Activated CD8-positive, alpha-beta memory T cell treated with anti-CD3 and anti-CD28 coated beads, Interleukin-2, amount 50 U/mL, for 1 hour (primary cell): ENCODE results near the gene LGR6.
"Not testable (repeated sequence)": the region's sequence is repeated elsewhere in the genome, so short reads cannot be mapped to it uniquely, and the experiment has no call there.

Experiments used
- DNase-seq: peaks from one replicate; pipeline ENCODE4 v3.0.0-alpha.2; 2020; ENCODE audit errors: extremely low read depth

The LGR6 gene, protein sequence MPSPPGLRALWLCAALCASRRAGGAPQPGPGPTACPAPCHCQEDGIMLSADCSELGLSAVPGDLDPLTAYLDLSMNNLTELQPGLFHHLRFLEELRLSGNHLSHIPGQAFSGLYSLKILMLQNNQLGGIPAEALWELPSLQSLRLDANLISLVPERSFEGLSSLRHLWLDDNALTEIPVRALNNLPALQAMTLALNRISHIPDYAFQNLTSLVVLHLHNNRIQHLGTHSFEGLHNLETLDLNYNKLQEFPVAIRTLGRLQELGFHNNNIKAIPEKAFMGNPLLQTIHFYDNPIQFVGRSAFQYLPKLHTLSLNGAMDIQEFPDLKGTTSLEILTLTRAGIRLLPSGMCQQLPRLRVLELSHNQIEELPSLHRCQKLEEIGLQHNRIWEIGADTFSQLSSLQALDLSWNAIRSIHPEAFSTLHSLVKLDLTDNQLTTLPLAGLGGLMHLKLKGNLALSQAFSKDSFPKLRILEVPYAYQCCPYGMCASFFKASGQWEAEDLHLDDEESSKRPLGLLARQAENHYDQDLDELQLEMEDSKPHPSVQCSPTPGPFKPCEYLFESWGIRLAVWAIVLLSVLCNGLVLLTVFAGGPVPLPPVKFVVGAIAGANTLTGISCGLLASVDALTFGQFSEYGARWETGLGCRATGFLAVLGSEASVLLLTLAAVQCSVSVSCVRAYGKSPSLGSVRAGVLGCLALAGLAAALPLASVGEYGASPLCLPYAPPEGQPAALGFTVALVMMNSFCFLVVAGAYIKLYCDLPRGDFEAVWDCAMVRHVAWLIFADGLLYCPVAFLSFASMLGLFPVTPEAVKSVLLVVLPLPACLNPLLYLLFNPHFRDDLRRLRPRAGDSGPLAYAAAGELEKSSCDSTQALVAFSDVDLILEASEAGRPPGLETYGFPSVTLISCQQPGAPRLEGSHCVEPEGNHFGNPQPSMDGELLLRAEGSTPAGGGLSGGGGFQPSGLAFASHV

GRCh38 chr1:202193614-202194327 is at the start of gene LGR6:
TSS of gene LGR6 (plus strand) at chr1:202193799. CDS start at chr1:202193990, 191 bp downstream.
- DNase-seq = no peak

- no peak for DNase-seq
Measured at GRCh38 chr1:202144402-202145067, 49.1 kb upstream of the LGR6 start, which contains the start of gene ARL8A. TSS of gene ARL8A (minus strand) at chr1:202144737. CDS start at chr1:202144572, 165 bp downstream.

GRCh38 chr1:202145068-202145743 is 48.4 kb upstream of the LGR6 start:
- no peak for DNase-seq

GRCh38 chr1:202145744-202146140 is 47.9 kb upstream of the LGR6 start:
- DNase-seq = not testable (repeated sequence)

DNA sequence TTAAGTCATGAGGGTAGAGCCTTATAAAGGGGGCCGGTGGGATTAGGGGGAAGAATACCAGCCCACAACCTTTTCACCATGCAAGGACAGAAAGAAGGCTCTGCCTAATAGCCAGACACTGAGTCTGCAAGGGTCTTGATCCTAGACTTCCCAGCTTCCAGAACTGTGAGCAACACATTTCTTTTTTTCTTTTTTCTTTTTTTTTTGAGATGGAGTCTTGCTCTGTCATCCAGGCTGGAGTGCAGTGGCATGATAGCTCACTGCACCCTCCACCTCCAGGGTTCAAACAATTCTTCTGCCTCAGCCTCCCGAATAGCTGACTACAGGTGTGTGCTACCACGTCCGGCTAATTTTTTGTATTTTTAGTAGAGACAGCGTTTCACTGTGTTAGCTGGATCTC is 47.3 kb upstream of the LGR6 start:
- no peak for DNase-seq

- DNase-seq = no peak
Measured at GRCh38 chr1:202146993-202147392, 46.6 kb upstream of the LGR6 start.

GRCh38 chr1:202148391-202148790 is 45.2 kb upstream of the LGR6 start:
- no peak for DNase-seq

DNA sequence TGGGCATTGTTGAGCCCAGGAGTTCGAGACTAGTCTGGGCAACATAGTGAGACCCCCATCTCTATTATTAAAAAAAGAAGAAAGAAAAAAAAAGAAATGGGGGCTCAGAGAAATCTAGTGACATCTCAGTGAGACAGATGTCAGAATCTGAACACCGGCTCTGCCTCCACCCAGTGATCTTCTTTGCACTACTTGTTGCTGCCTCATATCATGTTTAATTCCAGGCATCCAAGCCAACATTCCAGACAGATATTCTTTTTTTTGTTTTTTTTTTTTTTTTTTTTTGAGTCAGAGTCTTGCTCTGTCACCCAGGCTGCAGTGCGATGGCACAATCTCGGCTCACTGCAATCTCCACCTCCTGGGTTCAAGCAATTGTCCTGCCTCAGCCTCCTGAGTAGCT is 44.0 kb upstream of the LGR6 start:
- DNase-seq = no peak

- no peak for DNase-seq
Measured at GRCh38 chr1:202150187-202150586, 43.4 kb upstream of the LGR6 start.

GRCh38 chr1:202150602-202151001 is 43.0 kb upstream of the LGR6 start:
- no peak for DNase-seq

GRCh38 chr1:202151045-202151444 is 42.6 kb upstream of the LGR6 start:
- no peak for DNase-seq

- no peak for DNase-seq
Measured at GRCh38 chr1:202152399-202152798, 41.2 kb upstream of the LGR6 start.

DNA sequence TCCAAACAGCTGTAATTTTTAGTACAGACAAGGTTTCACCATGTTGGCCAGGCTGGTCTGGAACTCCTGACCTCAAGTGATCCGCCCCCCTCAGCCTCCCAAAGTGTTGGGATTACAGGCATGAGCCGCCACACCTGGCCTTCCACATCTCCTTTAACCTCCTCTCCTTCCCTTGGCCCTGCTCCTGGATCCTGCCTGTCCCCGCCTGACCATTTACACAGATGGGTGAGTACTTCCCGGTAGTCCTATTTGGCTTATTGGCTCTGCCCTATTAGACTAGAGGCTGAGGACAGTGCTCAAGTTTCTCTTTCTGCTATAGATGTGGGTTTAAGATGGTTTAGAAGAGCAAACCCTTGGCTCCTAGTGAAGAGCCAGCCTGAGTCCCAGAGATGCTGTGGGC is 40.3 kb upstream of the LGR6 start:
- DNase-seq = no peak

- no peak for DNase-seq
Measured at GRCh38 chr1:202154148-202154765, 39.3 kb upstream of the LGR6 start.

DNA sequence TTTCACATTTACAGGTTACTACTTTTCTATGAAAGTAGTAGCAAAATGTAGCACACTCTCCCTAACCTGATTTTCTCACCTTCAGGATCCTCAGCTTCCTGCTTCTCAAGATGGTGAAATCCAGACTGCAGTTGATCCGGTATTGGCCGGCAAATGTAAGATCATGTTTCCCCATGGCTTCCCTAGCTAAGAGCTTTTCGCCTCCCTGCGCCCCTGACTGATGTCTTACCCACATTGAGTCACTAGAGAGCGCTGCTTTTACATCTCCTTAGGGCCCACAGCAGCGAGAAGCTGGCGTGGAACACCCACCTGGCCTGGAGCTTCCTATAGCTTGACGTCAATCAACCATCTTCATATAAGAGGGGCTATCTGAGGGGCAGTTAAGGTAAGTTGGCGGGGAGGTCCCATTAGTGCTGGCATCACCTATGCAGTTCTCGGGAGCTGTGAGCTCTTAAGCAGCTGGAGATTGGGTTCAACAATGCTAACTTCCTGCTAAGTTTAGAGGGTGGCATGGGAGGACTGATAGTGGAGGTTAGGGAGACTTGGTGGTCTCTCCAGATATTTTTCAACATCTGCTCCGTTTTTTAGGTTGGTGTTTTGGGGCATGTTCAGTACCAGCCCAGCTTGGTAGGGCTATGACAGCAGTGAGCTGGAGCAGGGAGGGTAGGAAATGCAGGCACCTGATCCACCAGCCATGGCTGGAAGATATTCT is 38.7 kb upstream of the LGR6 start:
- DNase-seq = no peak

- DNase-seq = no peak
Measured at GRCh38 chr1:202155478-202156021, 38.0 kb upstream of the LGR6 start.

- DNase-seq = no peak
Measured at GRCh38 chr1:202156590-202156989, 37.0 kb upstream of the LGR6 start.

GRCh38 chr1:202157945-202158344 is 35.7 kb upstream of the LGR6 start:
- no peak for DNase-seq

GRCh38 chr1:202158810-202159533 is 34.6 kb upstream of the LGR6 start:
- DNase-seq = no peak
